IMR-90 (cell line): Measurements from ENCODE around the gene CDH13. TPM values are rescaled to one million over a fixed set of nuclear protein-coding genes. Genes with fewer than 3 reads are reported as not detected.

ENCODE experiments used
- ATAC-seq: fragments of 200-7000 bp; cut with Tn5 transposase; 2 replicates; pipeline ENCODE4 v1.9.1; 2020; ENCODE audit warnings: low read depth, mild to moderate bottlenecking, moderate library complexity
- BruUV-seq: library from RNA; stranded (reverse); fragments of 400-500 nt; replicated peaks from 2 replicates; lab custom pipeline; 2021; lab: Mats Ljungman, UMichigan
- CTCF ChIA-PET: fragments of 300-600 bp; formaldehyde crosslinking; extraction: SDS; loops from one replicate; lab custom pipeline; 2021; ENCODE audit warnings: antibody characterized with exemption; lab: Yijun Ruan, JAX
- POLR2A ChIA-PET: fragments of 300-600 bp; sonication (Branson Sonifier 250); formaldehyde crosslinking; loops from one replicate; lab custom pipeline; 2022; ENCODE audit warnings: antibody characterized with exemption; ENCODE audit not compliant: unreplicated experiment; lab: Charles Lee
- DNase-seq: peaks from one replicate; pipeline ENCODE4 v3.0.0; 2013
- H2AFZ ChIP-seq: replicated peaks from 2 replicates; pipeline ENCODE3; 2013; ENCODE audit warnings: low read length, mild to moderate bottlenecking; ENCODE audit not compliant: poor library complexity
- H2AK5ac ChIP-seq: 2 replicates; pipeline ENCODE4 v1.6.1; 2013; ENCODE audit warnings: low read depth, low read length, inconsistent platforms
- H2AK9ac ChIP-seq: replicated peaks from 2 replicates; pipeline ENCODE3; 2013; ENCODE audit warnings: mild to moderate bottlenecking, low read depth, low read length, moderate library complexity; ENCODE audit not compliant: poor library complexity
- H2BK120ac ChIP-seq: 2 replicates; pipeline ENCODE4 v1.6.1; 2013; ENCODE audit warnings: low read depth, low read length, inconsistent platforms
- H2BK15ac ChIP-seq: 3 replicates; pipeline ENCODE4 v1.6.1; 2013; ENCODE audit warnings: low read depth, low read length, inconsistent platforms
- H2BK20ac ChIP-seq: 2 replicates; pipeline ENCODE4 v1.6.1; 2013; ENCODE audit warnings: low read depth, mild to moderate bottlenecking, inconsistent platforms, low read length, moderate library complexity
- H2BK5ac ChIP-seq: 2 replicates; pipeline ENCODE4 v1.6.1; 2013; ENCODE audit warnings: mild to moderate bottlenecking, low read depth, low read length, inconsistent platforms; ENCODE audit not compliant: poor library complexity, severe bottlenecking
- H3K14ac ChIP-seq: replicated peaks from 2 replicates; pipeline ENCODE4 v1.6.1; 2013; ENCODE audit warnings: low read depth, low read length, inconsistent platforms
- H3K18ac ChIP-seq: 2 replicates; pipeline ENCODE4 v1.6.1; 2013; ENCODE audit warnings: low read depth, low read length, control low read depth
- H3K23ac ChIP-seq: 2 replicates; pipeline ENCODE4 v1.6.1; 2013; ENCODE audit warnings: low read depth, low read length, inconsistent platforms
- H3K27ac ChIP-seq: 2 replicates; pipeline ENCODE4 v1.5.1; 2013; ENCODE audit warnings: mild to moderate bottlenecking, control low read depth, low read length; ENCODE audit not compliant: insufficient read depth
- H3K27me3 ChIP-seq: 2 replicates; pipeline ENCODE4 v1.6.1; 2013; ENCODE audit warnings: low read length; ENCODE audit not compliant: control insufficient read depth, insufficient read depth
- H3K36me3 ChIP-seq: 2 replicates; pipeline ENCODE4 v1.6.1; 2013; ENCODE audit warnings: low read length, mixed read lengths; ENCODE audit not compliant: control insufficient read depth, insufficient read depth
- H3K4ac ChIP-seq: 2 replicates; pipeline ENCODE4 v1.6.1; 2013; ENCODE audit warnings: low read depth, low read length, inconsistent platforms
- H3K4me1 ChIP-seq: 2 replicates; pipeline ENCODE4 v1.6.1; 2013; ENCODE audit warnings: low read length, mixed read lengths; ENCODE audit not compliant: control insufficient read depth, insufficient read depth
- H3K4me2 ChIP-seq: 2 replicates; pipeline ENCODE4 v1.6.1; 2013; ENCODE audit warnings: low read depth, mild to moderate bottlenecking, control low read depth, low read length, moderate library complexity
- H3K4me3 ChIP-seq: 2 replicates; pipeline ENCODE4 v1.5.1; 2013; ENCODE audit warnings: low read depth, mild to moderate bottlenecking, control low read depth, low read length, moderate library complexity; ENCODE audit not compliant: insufficient read depth
- H3K56ac ChIP-seq: 2 replicates; pipeline ENCODE4 v1.6.1; 2013; ENCODE audit warnings: low read length, inconsistent platforms; ENCODE audit not compliant: insufficient read depth; ENCODE audit errors: extremely low read depth
- H3K79me1 ChIP-seq, 2 experiments: 2 replicates each; pipeline ENCODE4 v1.6.1; 2013; ENCODE audit warnings: low read length in 2 of 2, inconsistent platforms in 1 of 2, low read depth in 1 of 2
- H3K9ac ChIP-seq: 2 replicates; pipeline ENCODE4 v1.6.1; 2013; ENCODE audit warnings: low read depth, low read length, control low read depth
- H3K9me1 ChIP-seq: 2 replicates; pipeline ENCODE4 v1.6.1; 2013; ENCODE audit warnings: low read length, inconsistent platforms; ENCODE audit not compliant: insufficient read depth
- H3K9me3 ChIP-seq: 2 replicates; pipeline ENCODE4 v1.6.1; 2013; ENCODE audit warnings: low read length; ENCODE audit not compliant: control insufficient read depth, insufficient read depth
- H4K20me1 ChIP-seq: 2 replicates; pipeline ENCODE4 v1.6.1; 2013; ENCODE audit warnings: low read length, inconsistent platforms; ENCODE audit not compliant: insufficient read depth
- H4K5ac ChIP-seq: 2 replicates; pipeline ENCODE4 v1.6.1; 2013; ENCODE audit warnings: mild to moderate bottlenecking, low read depth, low read length, control low read depth
- H4K8ac ChIP-seq, 2 experiments: 2 replicates each; pipeline ENCODE4 v1.6.1; 2013; ENCODE audit warnings: low read depth in 2 of 2, low read length in 2 of 2, control low read depth in 1 of 2, inconsistent platforms in 1 of 2
- H4K91ac ChIP-seq: 2 replicates; pipeline ENCODE4 v1.6.1; 2013; ENCODE audit warnings: low read depth, low read length, inconsistent platforms; ENCODE audit not compliant: insufficient read depth
- BHLHE40 ChIP-seq: fragments of 150-350 bp; IDR thresholded peaks from 2 replicates; pipeline ENCODE4 v1.6.1; 2016; ENCODE audit warnings: mild to moderate bottlenecking, low read depth, low read length
- CEBPB ChIP-seq: IDR thresholded peaks from 2 replicates; pipeline ENCODE4 v1.6.1; 2012; ENCODE audit warnings: low read depth, low read length, improper control_type of control experiment
- CHD1 ChIP-seq: IDR thresholded peaks from 2 replicates; pipeline ENCODE4 v1.6.1; 2012; ENCODE audit warnings: low read depth, low read length, improper control_type of control experiment
- MAZ ChIP-seq: IDR thresholded peaks from 2 replicates; pipeline ENCODE4 v1.6.1; 2012; ENCODE audit warnings: low read depth, mild to moderate bottlenecking, low read length, improper control_type of control experiment, moderate library complexity, borderline replicate concordance
- RAD21 ChIP-seq: IDR thresholded peaks from 2 replicates; pipeline ENCODE4 v1.6.1; 2012; ENCODE audit warnings: low read length, improper control_type of control experiment
- WGBS, 2 experiments: methylation state at CpG; one replicate each; pipeline versions ENCODE4 v1.1.5 to v1.1.7; 2013; ENCODE audit warnings: missing lambda C conversion rate in 2 of 2; ENCODE audit not compliant: insufficient read length in 1 of 2; ENCODE audit errors: extremely low coverage in 2 of 2; 5-methylcytosine and 5-hydroxymethylcytosine counted together
- dilution Hi-C: fragments of 300-500 bp; cut with HindIII; formaldehyde crosslinking; loops from one replicate; pipeline ENCODE4 v1.14.3; 2018; ENCODE audit warnings: low sequenced_read_pairs; ENCODE audit not compliant: unreplicated experiment
- in situ Hi-C: fragments of 300-500 bp; cut with MboI; formaldehyde crosslinking; loops from 3 replicates; pipeline ENCODE4 v1.14.3; 2019; ENCODE audit warnings: low sequenced_read_pairs, inconsistent platforms, mixed read lengths
- intact Hi-C: fragments of 100-400 bp; cut with micrococcal nuclease; formaldehyde crosslinking; loops from 2 replicates; pipeline ENCODE4 v1.10.0; 2022
- polyA plus RNA-seq, 3 experiments: library from polyadenylated mRNA; depleted of rRNA; stranded (reverse); fragments of >200 nt; gene quantifications; 2 replicates each; pipeline ENCODE4 v1.2.3, GENCODE V29; 2012; ENCODE audit warnings: low replicate concordance in 1 of 3
- total RNA-seq: library from RNA; depleted of rRNA; stranded (reverse); fragments of >200 nt; gene quantifications from 2 replicates; pipeline ENCODE4 v1.2.3, GENCODE V29; 2012
- TF ChIP-seq, protein P1 (sequence below): fragments of 150-350 bp; IDR thresholded peaks from 2 replicates; pipeline ENCODE4 v1.6.1; 2016; ENCODE audit warnings: low read depth, mild to moderate bottlenecking, low read length, moderate library complexity, borderline replicate concordance
- TF ChIP-seq, protein P2 (sequence below): fragments of 150-350 bp; IDR thresholded peaks from 2 replicates; pipeline ENCODE4 v1.6.1; 2017; ENCODE audit warnings: mild to moderate bottlenecking, antibody characterized with exemption, low read length, low read depth

Gene CDH13
- total and polyA plus RNA-seq, 2 of the 4 experiments (the other 2 are of a cell fraction): 61.6 to 74.7 TPM

DNA sequence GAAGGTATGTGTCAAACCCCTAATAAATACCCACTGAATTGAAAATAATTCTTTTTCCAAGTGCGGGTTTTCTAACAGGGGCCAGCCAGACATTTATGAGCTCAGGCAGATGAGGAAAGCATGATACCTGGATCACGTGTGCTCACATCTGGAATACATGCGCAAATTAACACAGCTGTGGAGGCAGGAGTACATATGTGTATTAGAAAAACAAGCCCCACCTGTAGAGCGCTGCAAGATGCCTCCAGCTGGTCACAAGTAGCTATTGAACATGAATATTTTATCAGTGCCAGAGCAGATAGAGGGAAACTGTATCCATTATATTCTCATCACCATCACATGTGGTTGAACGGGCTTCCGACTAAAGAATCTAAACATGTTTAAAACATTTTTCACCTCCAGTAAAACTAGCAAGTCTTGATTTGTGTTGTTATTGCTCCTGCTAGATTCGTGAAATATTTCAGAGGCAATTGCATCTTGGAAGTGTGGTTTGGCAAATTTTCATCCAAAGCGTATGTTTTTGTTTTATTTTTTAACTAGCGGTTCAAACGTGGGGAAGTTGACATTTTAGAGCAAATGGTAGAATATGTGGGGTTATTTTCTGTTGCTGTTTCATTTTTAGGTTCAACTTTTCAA is 482.8 kb downstream of the CDH13 start:
- Histone ChIP-seq H4K8ac (no peak overlapping the region), H3K14ac (no peak overlapping the region), H4K91ac (no peak overlapping the region), H4K20me1 (no peaks in the 10 kb centered on the region), H2AK5ac (no peak overlapping the region), H3K4me1 (peaks cover 4% of the 10 kb centered on the region), H3K18ac (no peak overlapping the region), H3K9me3 (no peaks in the 10 kb centered on the region), H4K5ac (no peak overlapping the region), H3K23ac (no peak overlapping the region), H2BK5ac (no peak overlapping the region), H3K4me3 (no peak overlapping the region), H3K9me1 (peaks cover 4% of the 10 kb centered on the region; the same call in 1 of the 2 replicates), H2AFZ (no peak overlapping the region), H3K27me3 (no peaks in the 10 kb centered on the region), H3K56ac (no peak overlapping the region), H3K4ac (no peak overlapping the region), H2BK20ac (no peak overlapping the region), H2BK15ac (no peak overlapping the region), H3K79me1 (peaks cover 0 to 3% of the 10 kb centered on the region in 2 experiments; a peak in 1 of 4 replicates), H3K27ac (no peak overlapping the region), H2AK9ac (no peak overlapping the region), H3K9ac (no peak overlapping the region), H2BK120ac (no peak overlapping the region), H3K4me2 (no peak overlapping the region), H3K36me3 (no peaks in the 10 kb centered on the region)
- in situ Hi-C loops (no loop called here), dilution Hi-C loops (no loop called here), intact Hi-C loops (no loop called here)
- POLR2A ChIA-PET: no interaction called here
- TF ChIP-seq CEBPB: no peak
- TF ChIP-seq, protein P1, sequence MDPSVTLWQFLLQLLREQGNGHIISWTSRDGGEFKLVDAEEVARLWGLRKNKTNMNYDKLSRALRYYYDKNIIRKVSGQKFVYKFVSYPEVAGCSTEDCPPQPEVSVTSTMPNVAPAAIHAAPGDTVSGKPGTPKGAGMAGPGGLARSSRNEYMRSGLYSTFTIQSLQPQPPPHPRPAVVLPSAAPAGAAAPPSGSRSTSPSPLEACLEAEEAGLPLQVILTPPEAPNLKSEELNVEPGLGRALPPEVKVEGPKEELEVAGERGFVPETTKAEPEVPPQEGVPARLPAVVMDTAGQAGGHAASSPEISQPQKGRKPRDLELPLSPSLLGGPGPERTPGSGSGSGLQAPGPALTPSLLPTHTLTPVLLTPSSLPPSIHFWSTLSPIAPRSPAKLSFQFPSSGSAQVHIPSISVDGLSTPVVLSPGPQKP: no peak
- no peak for TF ChIP-seq RAD21
- no peak for TF ChIP-seq BHLHE40
- TF ChIP-seq, protein P2, sequence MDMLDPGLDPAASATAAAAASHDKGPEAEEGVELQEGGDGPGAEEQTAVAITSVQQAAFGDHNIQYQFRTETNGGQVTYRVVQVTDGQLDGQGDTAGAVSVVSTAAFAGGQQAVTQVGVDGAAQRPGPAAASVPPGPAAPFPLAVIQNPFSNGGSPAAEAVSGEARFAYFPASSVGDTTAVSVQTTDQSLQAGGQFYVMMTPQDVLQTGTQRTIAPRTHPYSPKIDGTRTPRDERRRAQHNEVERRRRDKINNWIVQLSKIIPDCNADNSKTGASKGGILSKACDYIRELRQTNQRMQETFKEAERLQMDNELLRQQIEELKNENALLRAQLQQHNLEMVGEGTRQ: no peak
- no peak for TF ChIP-seq CHD1
- TF ChIP-seq MAZ: no peak
- WGBS, 2 experiments: 74% methylated on average over 5 of the region's 10 CpGs; no CpG with 5 or more reads in 1 of the 2 experiments
- no peak for DNase-seq
- BruUV-seq: no TSS peak
- CTCF ChIA-PET: interaction anchor here (1.0 kb wide), 1 partner anchor 15 kb away, joined by 3 read pairs; no protein-coding TSS in a partner anchor
- no peak for ATAC-seq
